GM21390 (cell line): ENCODE results near the gene COL23A1.
"Not testable (repeated sequence)": the region's sequence is repeated elsewhere in the genome, so short reads cannot be mapped to it uniquely, and the experiment has no call there.

ENCODE experiments used
- ATAC-seq: cut with Tn5 transposase; IDR thresholded peaks from one replicate; pipeline ENCODE4 v1.9.1; 2021; ENCODE audit not compliant: unreplicated experiment

COL23A1 gene

DNA sequence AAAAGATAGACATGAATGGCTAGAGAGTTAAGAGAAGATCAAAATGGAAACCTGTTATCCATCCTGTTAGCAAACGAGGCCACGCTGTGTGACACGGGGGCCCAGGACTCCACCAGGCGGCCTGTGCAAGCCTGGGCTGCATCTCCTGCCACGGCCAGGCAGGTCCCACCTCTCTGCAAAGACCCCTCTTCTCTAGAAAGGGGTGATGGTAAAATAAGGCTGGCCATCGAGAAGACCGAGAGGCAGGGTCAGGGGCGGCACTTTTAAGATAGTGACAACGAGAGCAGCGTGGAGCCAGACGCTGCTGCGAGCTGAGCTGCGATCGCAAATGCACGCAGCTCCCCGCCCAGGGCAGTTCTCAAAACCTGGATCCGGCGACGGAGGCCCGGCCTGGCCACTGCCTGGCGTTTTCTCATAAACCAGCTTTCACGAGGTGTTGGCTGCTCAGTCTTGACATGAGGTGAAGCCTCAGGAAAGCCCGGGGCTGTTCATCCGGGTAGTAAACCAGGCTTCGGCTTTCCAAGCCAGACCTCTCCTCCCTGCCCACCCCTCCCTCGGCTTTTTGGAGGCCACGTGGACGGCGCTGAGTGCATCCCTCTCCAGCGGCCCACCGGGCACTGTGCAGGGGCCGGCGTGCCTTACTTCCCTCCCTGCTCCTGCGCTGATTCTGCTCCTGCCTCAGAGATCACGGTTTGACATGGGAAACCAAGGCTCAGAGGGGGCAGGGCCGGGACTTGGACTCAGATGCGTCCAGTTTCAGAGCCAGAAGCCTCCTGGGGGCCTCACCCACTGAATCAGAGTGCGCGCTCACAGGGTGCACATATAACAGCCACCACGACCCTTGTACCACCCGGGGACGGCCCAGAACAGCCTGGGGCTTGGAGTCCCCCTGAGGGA lies 206.0 kb downstream of the COL23A1 start:
- ATAC-seq, result no peak

- ATAC-seq, result no peak
Observed at GRCh38 chr5:178383301-178383918, 206.8 kb downstream of the COL23A1 start.

GRCh38 chr5:178382754-178383164 lies 207.4 kb downstream of the COL23A1 start:
- no peak for ATAC-seq

- no peak for ATAC-seq
Observed at GRCh38 chr5:178381921-178382695, 208.1 kb downstream of the COL23A1 start.

DNA sequence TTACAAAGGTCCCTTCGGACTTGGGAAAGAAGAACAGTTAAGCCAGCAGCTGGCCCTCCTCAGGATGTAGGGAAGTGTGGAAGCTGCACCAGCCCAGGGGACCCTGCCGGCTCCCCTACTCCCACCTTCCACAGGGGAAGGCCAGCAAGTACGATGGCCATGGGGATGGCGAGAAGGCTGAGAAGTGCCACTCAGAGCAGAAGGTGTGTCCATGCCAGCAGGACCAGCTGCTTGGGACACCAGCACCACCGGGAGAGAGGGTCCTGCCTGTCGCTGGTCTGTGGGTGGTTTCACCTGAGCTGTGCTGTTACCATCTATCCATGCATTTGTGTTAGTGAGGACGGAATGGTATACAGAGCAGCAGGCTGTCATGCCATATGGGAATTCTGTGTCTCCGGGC lies 209.0 kb downstream of the COL23A1 start:
- no peak for ATAC-seq

DNA sequence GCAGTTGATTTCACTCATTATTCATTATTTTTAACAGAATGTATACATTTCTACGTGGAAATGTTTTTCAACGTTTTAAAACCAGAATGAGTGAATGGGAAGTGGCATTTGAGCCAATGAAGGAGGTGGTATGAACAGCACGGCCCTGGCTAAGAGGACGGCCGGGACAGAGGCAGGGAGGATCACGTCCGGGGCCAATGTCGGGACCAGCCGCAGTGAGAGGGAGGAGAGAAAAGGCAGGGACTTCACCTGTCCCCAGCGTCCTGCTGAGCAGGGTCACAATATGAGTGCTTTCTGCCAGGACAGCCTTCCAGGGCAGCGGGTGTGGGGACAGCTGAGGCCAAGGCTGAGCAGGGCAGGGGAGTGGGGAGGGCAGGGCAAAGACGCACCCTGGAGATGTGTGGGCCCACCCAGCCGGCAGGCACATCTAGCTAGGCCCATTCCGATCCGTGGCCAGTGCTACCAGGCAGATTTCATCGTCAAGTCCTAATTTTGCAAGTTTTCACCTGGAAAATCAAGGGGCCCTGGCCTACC lies 209.6 kb downstream of the COL23A1 start:
- no peak for ATAC-seq

GRCh38 chr5:178380086-178380485 lies 210.1 kb downstream of the COL23A1 start:
- ATAC-seq, result no peak

DNA sequence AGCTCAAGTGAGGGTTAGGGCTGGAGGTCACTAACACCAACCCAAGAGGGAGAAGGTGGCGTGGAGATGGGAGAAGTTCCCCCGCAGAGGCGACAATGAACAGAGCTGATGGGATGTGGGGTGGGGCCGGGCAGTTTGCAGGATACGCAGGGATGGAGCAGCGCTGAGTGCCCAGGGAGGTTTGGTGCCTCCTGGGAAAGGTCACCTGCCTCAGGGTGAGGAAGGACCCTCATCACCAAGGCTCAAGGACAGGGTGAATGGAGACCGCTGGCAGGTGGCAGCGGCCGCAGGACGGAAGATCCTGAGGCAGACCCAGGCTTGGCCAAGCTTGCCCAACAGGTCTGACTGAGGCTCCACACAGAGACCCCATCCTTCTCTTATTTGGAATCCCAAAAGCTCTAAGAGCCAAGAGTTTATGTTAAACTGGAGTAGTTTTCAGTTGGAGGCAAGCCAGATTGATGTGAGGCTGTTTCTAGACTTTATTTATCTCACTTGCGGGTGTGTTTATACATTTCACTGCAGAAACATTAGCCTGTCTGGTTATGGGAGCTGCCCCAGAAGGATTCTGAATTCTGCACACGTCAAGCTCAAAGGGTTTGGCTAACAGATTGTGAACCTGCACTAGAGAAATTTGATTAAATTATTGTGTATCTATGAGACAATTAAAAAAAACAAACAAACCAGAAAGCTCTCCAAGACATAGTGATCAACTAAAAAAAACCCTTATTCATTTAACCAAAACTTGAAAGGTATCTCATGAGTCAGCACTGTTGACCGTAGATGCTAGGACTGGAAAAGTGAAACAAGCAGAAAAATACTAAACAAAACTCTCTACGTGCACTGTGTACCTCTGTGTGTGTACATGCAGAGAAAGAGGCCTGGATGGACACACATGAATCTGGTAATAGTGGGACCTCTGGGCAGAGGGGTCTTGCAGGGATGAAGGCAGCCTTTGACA lies 211.4 kb downstream of the COL23A1 start:
- ATAC-seq, result no peak

GRCh38 chr5:178377583-178378270 lies 212.5 kb downstream of the COL23A1 start:
- no peak for ATAC-seq

- no peak for ATAC-seq
Observed at GRCh38 chr5:178376921-178377582, 213.1 kb downstream of the COL23A1 start.

- ATAC-seq, result no peak
Observed at GRCh38 chr5:178375348-178375747, 214.8 kb downstream of the COL23A1 start.

DNA sequence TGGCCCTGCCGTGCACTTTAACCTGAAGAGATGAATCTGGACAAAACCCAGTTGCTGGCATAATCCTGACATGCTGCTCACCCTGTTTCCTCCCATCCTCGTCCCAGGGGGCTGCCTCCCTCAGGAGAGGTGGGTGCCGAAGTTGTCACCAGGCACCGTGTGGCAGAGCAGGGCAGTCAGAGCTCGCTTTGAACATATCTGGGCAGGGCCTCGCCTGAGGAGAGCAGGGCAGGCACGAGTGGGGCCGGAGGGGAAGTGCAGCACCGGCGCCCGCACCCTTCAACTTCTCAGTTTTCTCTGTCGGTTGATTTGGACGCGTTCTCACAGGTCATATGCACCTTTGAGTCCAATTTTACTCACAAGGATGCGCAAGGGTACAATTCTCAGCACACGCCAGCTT lies 216.5 kb downstream of the COL23A1 start:
- no peak for ATAC-seq

- ATAC-seq, result no peak
Observed at GRCh38 chr5:178372142-178372571, 218.0 kb downstream of the COL23A1 start.

DNA sequence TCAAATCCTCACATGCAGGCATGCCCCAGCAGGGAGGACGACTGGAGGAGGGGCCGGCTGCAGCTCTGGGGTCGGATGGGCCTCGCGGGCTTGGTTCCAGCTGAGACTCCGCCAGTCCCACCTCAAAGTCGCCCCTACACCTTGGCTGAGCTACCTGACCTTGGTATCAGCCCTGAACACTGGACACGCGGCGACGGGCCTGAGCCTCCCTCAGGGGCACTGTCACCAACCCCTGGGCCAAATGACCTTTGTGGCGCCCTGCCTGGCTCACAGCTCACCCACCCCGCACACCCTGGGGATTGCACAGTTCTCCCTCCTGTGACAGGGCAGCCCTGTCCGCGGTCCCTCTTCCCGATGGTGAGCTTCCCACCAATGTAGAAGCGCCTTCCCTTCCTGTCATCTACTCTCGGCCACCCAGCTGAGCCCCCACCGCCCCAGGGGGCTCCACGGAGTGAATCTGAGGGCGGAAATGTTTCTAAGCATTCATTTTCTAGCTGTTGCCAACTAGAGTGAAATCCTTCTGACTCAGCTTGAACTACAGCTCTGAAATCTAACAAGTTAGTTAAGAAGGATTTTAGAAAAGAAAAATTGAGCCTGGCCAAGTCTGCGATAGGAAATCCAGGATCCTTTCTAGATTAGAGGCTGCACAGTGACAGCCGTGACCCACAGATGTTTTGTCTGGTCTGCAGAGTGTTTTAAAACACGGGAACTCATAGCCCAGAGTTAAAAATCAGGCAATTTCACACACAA lies 218.7 kb downstream of the COL23A1 start:
- ATAC-seq, result no peak

GRCh38 chr5:178370102-178370501 lies 220.1 kb downstream of the COL23A1 start:
- no peak for ATAC-seq

GRCh38 chr5:178369469-178369868 lies 220.7 kb downstream of the COL23A1 start:
- not testable (repeated sequence) for ATAC-seq

GRCh38 chr5:178368716-178369300 lies 221.4 kb downstream of the COL23A1 start:
- ATAC-seq, result no peak

- no peak for ATAC-seq
Observed at GRCh38 chr5:178368274-178368673, 221.9 kb downstream of the COL23A1 start.
